Measurements from ENCODE around the gene RNF169.

Gene RNF169

GRCh38 chr11:74769055-74769707 lies 20.5 kb downstream of the RNF169 start:
- no peak for DNase-seq (ENCODE audit: extremely low read depth, low read depth)
- TF ChIP-seq CTCF (IDR thresholded peaks at IDR 0.05; ENCODE audit: low read depth, low read length, missing control alignments) = no peak
- no peak overlapping the region for H3K4me3 ChIP-seq (replicated peaks; ENCODE audit: low read depth, low read length)

GRCh38 chr11:74770456-74770855 lies 21.8 kb downstream of the RNF169 start:
- H3K4me3 ChIP-seq (replicated peaks; ENCODE audit: low read depth, low read length) = no peak overlapping the region
- DNase-seq (ENCODE audit: extremely low read depth, low read depth) = no peak
- TF ChIP-seq CTCF (IDR thresholded peaks at IDR 0.05; ENCODE audit: low read depth, low read length, missing control alignments) = no peak

GRCh38 chr11:74771139-74771538 lies 22.5 kb downstream of the RNF169 start:
- no peak for DNase-seq (ENCODE audit: extremely low read depth, low read depth)
- no peak for TF ChIP-seq CTCF (IDR thresholded peaks at IDR 0.05; ENCODE audit: low read depth, low read length, missing control alignments)

GRCh38 chr11:74773476-74773875 lies 24.8 kb downstream of the RNF169 start:
- no peak overlapping the region for H3K4me3 ChIP-seq (replicated peaks; ENCODE audit: low read depth, low read length)
- no peak for DNase-seq (ENCODE audit: extremely low read depth, low read depth)
- TF ChIP-seq CTCF (IDR thresholded peaks at IDR 0.05; ENCODE audit: low read depth, low read length, missing control alignments) = no peak

More at GRCh38 chr11:74771139-74771538, 22.5 kb downstream of the RNF169 start:
- no peak overlapping the region for H3K4me3 ChIP-seq (replicated peaks; ENCODE audit: low read depth, low read length)

GRCh38 chr11:74775762-74776161 lies 27.1 kb downstream of the RNF169 start:
- TF ChIP-seq CTCF (IDR thresholded peaks at IDR 0.05; ENCODE audit: low read depth, low read length, missing control alignments) = no peak
- no peak overlapping the region for H3K4me3 ChIP-seq (replicated peaks; ENCODE audit: low read depth, low read length)
- DNase-seq (ENCODE audit: extremely low read depth, low read depth) = no peak

- DNase-seq (ENCODE audit: extremely low read depth, low read depth) = no peak
- no peak overlapping the region for H3K4me3 ChIP-seq (replicated peaks; ENCODE audit: low read depth, low read length)
- no peak for TF ChIP-seq CTCF (IDR thresholded peaks at IDR 0.05; ENCODE audit: low read depth, low read length, missing control alignments)
Measured at GRCh38 chr11:74776546-74776945, 27.9 kb downstream of the RNF169 start.

- TF ChIP-seq CTCF (IDR thresholded peaks at IDR 0.05; ENCODE audit: low read depth, low read length, missing control alignments) = no peak
- no peak for DNase-seq (ENCODE audit: extremely low read depth, low read depth)
- no peak overlapping the region for H3K4me3 ChIP-seq (replicated peaks; ENCODE audit: low read depth, low read length)
Measured at GRCh38 chr11:74777038-74777437, 28.4 kb downstream of the RNF169 start.

Measured in HFF-Myc (cell line).